ENCODE data around the gene PAFAH2.

PAFAH2 gene

GRCh38 chr1:25997828-25998761 is at the start of gene PAFAH2:
Gene PAFAH2 (minus strand): TSS chr1:25998063. CDS start chr1:25990816, 7,247 bp downstream.
- Mint-ChIP-seq H3K9me3 (no peaks in the 10 kb centered on the region), H3K27ac (peak within 1 kb of the TSS; percentile 97), H3K27me3 (ENCODE audit: low read depth) (peaks cover 4% of the 10 kb centered on the region), H3K4me3 (peak within 1 kb of the TSS; percentile 96), H3K36me3 (ENCODE audit: low read depth) (peaks cover 4% of the 10 kb centered on the region), H3K4me1 (ENCODE audit: low read depth) (peaks cover 23% of the 10 kb centered on the region)

GRCh38 chr1:26047278-26047874 is 49.5 kb upstream of the PAFAH2 start:
- Mint-ChIP-seq H3K27ac (no peak overlapping the region), H3K4me1 (ENCODE audit: low read depth) (no peaks in the 10 kb centered on the region), H3K9me3 (no peaks in the 10 kb centered on the region), H3K4me3 (no peak overlapping the region), H3K36me3 (ENCODE audit: low read depth) (no peaks in the 10 kb centered on the region), H3K27me3 (ENCODE audit: low read depth) (peaks cover 70% of the 10 kb centered on the region)

- Mint-ChIP-seq H3K9me3 (no peaks in the 10 kb centered on the region), H3K27ac (no peak overlapping the region), H3K36me3 (ENCODE audit: low read depth) (no peaks in the 10 kb centered on the region), H3K27me3 (ENCODE audit: low read depth) (peaks cover 65% of the 10 kb centered on the region), H3K4me1 (ENCODE audit: low read depth) (no peaks in the 10 kb centered on the region), H3K4me3 (no peak overlapping the region)
Measured at GRCh38 chr1:26046246-26047095, 48.6 kb upstream of the PAFAH2 start.

- Mint-ChIP-seq H3K27ac (no peak within 1 kb of the TSS), H3K27me3 (ENCODE audit: low read depth) (peaks cover 58% of the 10 kb centered on the region), H3K9me3 (no peaks in the 10 kb centered on the region), H3K4me1 (ENCODE audit: low read depth) (no peaks in the 10 kb centered on the region), H3K4me3 (no peak within 1 kb of the TSS), H3K36me3 (ENCODE audit: low read depth) (no peaks in the 10 kb centered on the region)
Measured at GRCh38 chr1:26045722-26046245, 47.9 kb upstream of the PAFAH2 start, which contains the start of gene SLC30A2. Gene SLC30A2 (minus strand): TSS chr1:26046118. CDS start chr1:26045896, 222 bp downstream.

GRCh38 chr1:26044971-26045721 is 47.3 kb upstream of the PAFAH2 start:
- Mint-ChIP-seq H3K36me3 (ENCODE audit: low read depth) (no peaks in the 10 kb centered on the region), H3K27me3 (ENCODE audit: low read depth) (peaks cover 55% of the 10 kb centered on the region), H3K9me3 (no peaks in the 10 kb centered on the region), H3K4me1 (ENCODE audit: low read depth) (no peaks in the 10 kb centered on the region), H3K4me3 (no peak overlapping the region), H3K27ac (no peak overlapping the region)

GRCh38 chr1:26044414-26044813 is 46.6 kb upstream of the PAFAH2 start:
- H3K9me3 Mint-ChIP-seq: no peaks in the 10 kb centered on the region
- H3K4me3 Mint-ChIP-seq: no peak overlapping the region
- no peak overlapping the region for H3K27ac Mint-ChIP-seq
- peaks cover 50% of the 10 kb centered on the region for H3K27me3 Mint-ChIP-seq (ENCODE audit: low read depth)
- no peaks in the 10 kb centered on the region for H3K4me1 Mint-ChIP-seq (ENCODE audit: low read depth)
- H3K36me3 Mint-ChIP-seq (ENCODE audit: low read depth): no peaks in the 10 kb centered on the region

GRCh38 chr1:26043765-26044164 is 45.9 kb upstream of the PAFAH2 start:
- Mint-ChIP-seq H3K4me3 (no peak overlapping the region), H3K9me3 (no peaks in the 10 kb centered on the region), H3K36me3 (ENCODE audit: low read depth) (no peaks in the 10 kb centered on the region), H3K27ac (no peak overlapping the region), H3K27me3 (ENCODE audit: low read depth) (peaks cover 43% of the 10 kb centered on the region), H3K4me1 (ENCODE audit: low read depth) (no peaks in the 10 kb centered on the region)

- H3K36me3 Mint-ChIP-seq (ENCODE audit: low read depth): no peaks in the 10 kb centered on the region
Measured at GRCh38 chr1:26041978-26042377, 44.1 kb upstream of the PAFAH2 start.

GRCh38 chr1:26041401-26041800 is 43.5 kb upstream of the PAFAH2 start:
- no peak overlapping the region for H3K4me3 Mint-ChIP-seq
- H3K9me3 Mint-ChIP-seq: no peaks in the 10 kb centered on the region
- H3K27ac Mint-ChIP-seq: no peak overlapping the region
- H3K36me3 Mint-ChIP-seq (ENCODE audit: low read depth): no peaks in the 10 kb centered on the region
- H3K27me3 Mint-ChIP-seq (ENCODE audit: low read depth): peaks cover 23% of the 10 kb centered on the region
- no peaks in the 10 kb centered on the region for H3K4me1 Mint-ChIP-seq (ENCODE audit: low read depth)

More at GRCh38 chr1:26041978-26042377, 44.1 kb upstream of the PAFAH2 start:
- no peak overlapping the region for H3K27ac Mint-ChIP-seq
- H3K27me3 Mint-ChIP-seq (ENCODE audit: low read depth): peaks cover 28% of the 10 kb centered on the region
- no peaks in the 10 kb centered on the region for H3K9me3 Mint-ChIP-seq
- no peak overlapping the region for H3K4me3 Mint-ChIP-seq
- no peaks in the 10 kb centered on the region for H3K4me1 Mint-ChIP-seq (ENCODE audit: low read depth)

GRCh38 chr1:26038904-26039303 is 41.0 kb upstream of the PAFAH2 start:
- H3K36me3 Mint-ChIP-seq (ENCODE audit: low read depth): no peaks in the 10 kb centered on the region
- H3K4me1 Mint-ChIP-seq (ENCODE audit: low read depth): peaks cover 12% of the 10 kb centered on the region
- H3K4me3 Mint-ChIP-seq: no peak overlapping the region
- H3K9me3 Mint-ChIP-seq: no peaks in the 10 kb centered on the region
- peaks cover 16% of the 10 kb centered on the region for H3K27me3 Mint-ChIP-seq (ENCODE audit: low read depth)
- H3K27ac Mint-ChIP-seq: no peak overlapping the region

GRCh38 chr1:26038477-26038876 is 40.6 kb upstream of the PAFAH2 start:
- Mint-ChIP-seq H3K36me3 (ENCODE audit: low read depth) (no peaks in the 10 kb centered on the region), H3K4me1 (ENCODE audit: low read depth) (peaks cover 12% of the 10 kb centered on the region), H3K9me3 (no peaks in the 10 kb centered on the region), H3K27ac (no peak overlapping the region), H3K27me3 (ENCODE audit: low read depth) (peaks cover 12% of the 10 kb centered on the region), H3K4me3 (no peak overlapping the region)

GRCh38 chr1:26037904-26038303 is 40.0 kb upstream of the PAFAH2 start:
- no peaks in the 10 kb centered on the region for H3K36me3 Mint-ChIP-seq (ENCODE audit: low read depth)
- H3K27ac Mint-ChIP-seq: no peak overlapping the region
- peaks cover 12% of the 10 kb centered on the region for H3K4me1 Mint-ChIP-seq (ENCODE audit: low read depth)
- no peak overlapping the region for H3K4me3 Mint-ChIP-seq
- H3K27me3 Mint-ChIP-seq (ENCODE audit: low read depth): peaks cover 10% of the 10 kb centered on the region
- no peaks in the 10 kb centered on the region for H3K9me3 Mint-ChIP-seq

- Mint-ChIP-seq H3K4me1 (ENCODE audit: low read depth) (peaks cover 12% of the 10 kb centered on the region), H3K4me3 (no peak overlapping the region), H3K9me3 (no peaks in the 10 kb centered on the region), H3K27me3 (ENCODE audit: low read depth) (peaks cover 14% of the 10 kb centered on the region), H3K36me3 (ENCODE audit: low read depth) (no peaks in the 10 kb centered on the region), H3K27ac (no peak overlapping the region)
Measured at GRCh38 chr1:26036756-26037281, 39.0 kb upstream of the PAFAH2 start.

Data from T-helper 1 cell treated with Interleukin-12 subunit alpha and Interleukin-12 subunit beta and Interleukin-4 antibody, amounts not matched to agents 30 μg/mL and 1 μg/mL, for 36 hours (primary cell).